Measurements from ENCODE around the gene RAPGEF1. TPM values are rescaled to one million over a fixed set of nuclear protein-coding genes. Genes with fewer than 3 reads are reported as not detected.
"Not testable (repeated sequence)": the region's sequence is repeated elsewhere in the genome, so short reads cannot be mapped to it uniquely, and the experiment has no call there.

RAPGEF1 gene
- total and polyA plus RNA-seq, 10 donors, result 16.9 to 137 (median 104) TPM

DNA sequence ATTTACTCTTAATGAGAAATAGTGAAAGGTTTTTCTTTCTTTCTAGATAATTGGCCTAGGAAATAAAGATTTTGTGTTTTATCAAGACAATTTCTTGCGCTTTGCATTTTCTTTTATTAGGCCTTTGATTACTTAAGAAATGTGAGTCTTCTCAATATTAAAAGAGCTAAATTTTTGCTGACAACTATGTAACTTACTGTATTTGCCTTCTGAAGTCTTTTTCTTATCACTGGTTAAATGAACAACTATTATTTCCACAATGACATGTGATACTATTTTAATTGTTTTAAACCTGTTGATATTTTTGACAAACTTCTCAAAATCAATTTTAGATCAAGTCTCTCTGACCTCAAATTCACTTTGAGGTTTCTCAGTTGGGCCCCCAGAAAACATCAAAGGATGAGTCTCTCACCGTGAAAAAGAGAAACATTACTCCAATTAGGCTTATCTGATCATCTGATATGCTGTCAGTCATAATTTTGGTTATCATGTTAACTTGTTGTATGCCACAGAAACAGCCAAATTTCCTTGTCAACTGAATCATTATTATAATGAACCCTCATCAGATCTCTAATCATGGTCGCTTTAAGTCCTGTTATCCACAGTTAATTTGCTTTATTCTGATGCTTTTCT lies 48.8 kb downstream of the RAPGEF1 start:
- Histone ChIP-seq H3K9me3 (no peaks in the 10 kb centered on the region), H3K4me3 (no peak overlapping the region), H3K27me3 (replicated peaks in 1 of 7) (no peaks in the 10 kb centered on the region), H3K36me3 (no peaks in the 10 kb centered on the region), H3K4me1 (peaks cover 23 to 100% (median 72%) of the 10 kb centered on the region in 6 donors), H3K27ac (peak overlapping the region in 4 of 8 donors; percentile 6 to 64 (median 46))
- TF ChIP-seq CTCF (IDR thresholded peaks at IDR 0.05 in 8 of 11, conservative IDR thresholded peaks at IDR 0.05 in 3 of 11) (no peak), POLR2AphosphoS5 (IDR thresholded peaks at IDR 0.05) (no peak), POLR2A (IDR thresholded peaks at IDR 0.05) (no peak)
- no peak for DNase-seq
- 61 to 73% (median 70%) methylated on average over 3 of the region's 3 CpGs for WGBS, 5 donors
- intact Hi-C loops (cut with DNase I; ENCODE audit: low total_unique reads), result no loop called here

- peaks cover 20 to 100% (median 71%) of the 10 kb centered on the region in 6 donors for H3K4me1 ChIP-seq
- 61 to 83% (median 80%) methylated on average over 3 of the region's 3 CpGs for whole genome bisulfite sequencing, 5 donors
- peak overlapping the region in 7 of 8 donors; percentile 5 to 64 (median 45) for H3K27ac ChIP-seq
Measured at GRCh38 chr9:131690462-131690861, 49.4 kb downstream of the RAPGEF1 start.

DNA sequence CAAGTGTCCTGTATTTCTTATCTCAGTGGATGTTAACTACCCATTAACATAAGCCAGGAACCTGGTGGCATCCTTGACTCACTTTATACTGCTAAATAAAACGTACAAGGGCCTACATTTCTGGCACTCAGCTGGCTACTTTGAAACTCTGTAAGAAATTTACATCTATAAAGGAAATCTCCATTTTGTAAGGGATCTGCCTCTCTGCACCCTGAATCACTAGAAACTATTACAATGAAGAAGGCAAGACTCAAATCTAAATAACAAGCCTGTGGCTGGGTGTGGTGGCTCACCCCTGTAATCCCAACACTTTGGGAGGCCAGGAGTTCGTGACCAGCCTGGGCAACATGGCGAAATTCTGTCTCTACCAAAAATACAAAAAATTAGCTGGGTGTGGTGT lies 51.5 kb downstream of the RAPGEF1 start:
- Histone ChIP-seq H3K27ac (no peak overlapping the region), H3K4me1 (peaks cover 15 to 97% (median 57%) of the 10 kb centered on the region in 6 donors), H3K9me3 (no peaks in the 10 kb centered on the region), H3K4me3 (no peak overlapping the region), H3K36me3 (no peaks in the 10 kb centered on the region), H3K27me3 (replicated peaks in 1 of 7) (no peaks in the 10 kb centered on the region)
- TF ChIP-seq POLR2AphosphoS5 (IDR thresholded peaks at IDR 0.05), result no peak
- TF ChIP-seq CTCF (IDR thresholded peaks at IDR 0.05 in 8 of 11, conservative IDR thresholded peaks at IDR 0.05 in 3 of 11), result no peak
- TF ChIP-seq POLR2A (IDR thresholded peaks at IDR 0.05), result no peak
- WGBS, 5 donors, result 86 to 98% (median 94%) methylated on average over 3 of the region's 3 CpGs
- intact Hi-C loops (cut with DNase I; ENCODE audit: low total_unique reads), result no loop called here
- no peak for DNase-seq

More at GRCh38 chr9:131690462-131690861, 49.4 kb downstream of the RAPGEF1 start:
- Histone ChIP-seq H3K36me3 (no peaks in the 10 kb centered on the region), H3K4me3 (no peak overlapping the region), H3K9me3 (no peaks in the 10 kb centered on the region), H3K27me3 (replicated peaks in 1 of 7) (no peaks in the 10 kb centered on the region)
- TF ChIP-seq POLR2A (IDR thresholded peaks at IDR 0.05) (no peak), CTCF (IDR thresholded peaks at IDR 0.05 in 8 of 11, conservative IDR thresholded peaks at IDR 0.05 in 3 of 11) (no peak), POLR2AphosphoS5 (IDR thresholded peaks at IDR 0.05) (no peak)
- intact Hi-C loops (cut with DNase I; ENCODE audit: low total_unique reads), result no loop called here
- no peak for DNase-seq

DNA sequence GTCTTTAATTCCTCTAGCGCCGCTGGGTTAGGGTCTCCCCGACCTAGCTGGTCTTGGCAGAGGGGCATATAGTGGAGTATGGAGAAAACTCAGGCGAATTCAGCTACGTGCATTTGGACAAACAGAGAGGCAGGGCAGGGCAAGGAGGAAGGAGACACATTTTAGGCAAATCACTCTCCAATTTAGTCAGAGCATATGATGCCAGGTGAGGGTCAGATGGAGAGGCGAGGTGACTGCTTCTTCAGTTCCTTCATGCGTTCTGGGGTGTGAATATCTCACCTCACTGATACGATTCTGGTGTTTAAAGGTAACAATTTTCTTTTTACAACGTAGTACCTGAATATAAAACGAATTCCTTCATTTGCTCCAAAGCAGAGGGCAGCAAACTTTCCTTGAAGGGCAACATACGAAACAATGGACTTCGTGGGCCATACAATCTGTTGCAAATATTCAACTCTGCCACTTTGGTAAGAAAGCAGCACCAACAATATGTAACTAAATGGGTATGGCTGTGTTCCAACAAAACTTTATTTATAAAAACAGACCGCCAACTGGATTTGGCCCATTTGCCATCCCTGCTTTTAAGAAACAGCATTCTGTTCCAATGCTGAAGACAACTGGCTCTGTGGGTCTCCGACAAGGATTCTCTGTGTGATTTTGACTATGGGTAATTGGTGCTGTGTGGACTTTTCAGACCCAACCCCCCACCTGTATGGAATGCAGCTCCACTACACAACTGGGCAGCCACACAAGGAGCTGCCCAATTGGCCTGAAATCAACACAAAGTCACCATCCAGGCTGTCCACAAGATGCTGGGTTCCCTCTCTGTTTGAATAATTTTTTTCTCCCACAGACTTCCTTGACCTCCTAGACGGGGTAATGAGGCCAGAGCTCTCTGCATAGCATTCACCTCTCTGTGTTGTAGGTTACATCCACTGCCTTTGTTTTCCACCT lies 53.8 kb downstream of the RAPGEF1 start:
- no peak for DNase-seq
- peak overlapping the region in 2 of 8 donors; percentile 35 to 56 for H3K27ac ChIP-seq
- WGBS, 5 donors, result 79 to 90% (median 86%) methylated on average over 15 of the region's 15 CpGs
- no peaks in the 10 kb centered on the region for H3K9me3 ChIP-seq
- intact Hi-C loops (cut with DNase I; ENCODE audit: low total_unique reads), result no loop called here
- H3K36me3 ChIP-seq, result no peaks in the 10 kb centered on the region
- no peak overlapping the region for H3K4me3 ChIP-seq
- H3K27me3 ChIP-seq (replicated peaks in 1 of 7), result no peaks in the 10 kb centered on the region
- no peak for TF ChIP-seq POLR2A (IDR thresholded peaks at IDR 0.05)
- TF ChIP-seq CTCF (IDR thresholded peaks at IDR 0.05 in 8 of 11, conservative IDR thresholded peaks at IDR 0.05 in 3 of 11), result no peak
- TF ChIP-seq POLR2AphosphoS5 (IDR thresholded peaks at IDR 0.05), result no peak
- H3K4me1 ChIP-seq, result peaks cover 18 to 94% (median 48%) of the 10 kb centered on the region in 6 donors

DNA sequence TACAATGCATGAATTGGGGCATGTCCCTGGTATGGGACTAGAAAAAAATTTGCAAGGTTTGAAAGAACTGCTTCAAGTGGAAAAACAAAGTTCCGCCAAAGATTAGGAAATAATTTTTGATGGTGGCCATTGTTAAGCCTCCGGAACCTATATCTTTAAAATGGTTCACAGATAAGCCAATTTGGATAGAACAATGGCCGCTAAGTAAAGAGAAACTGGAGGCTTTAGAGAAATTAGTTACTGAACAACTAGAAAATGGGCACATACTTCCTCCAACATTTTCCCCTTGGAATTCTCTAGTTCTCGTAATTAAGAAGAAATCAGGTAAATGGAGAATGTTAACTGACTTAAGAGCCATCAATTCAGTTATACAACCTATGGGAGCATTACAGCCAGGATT lies 56.8 kb downstream of the RAPGEF1 start:
- H3K9me3 ChIP-seq; H3K36me3 ChIP-seq; H3K27ac ChIP-seq; H3K27me3 ChIP-seq (replicated peaks in 1 of 7); DNase-seq; H3K4me3 ChIP-seq; intact Hi-C loops (cut with DNase I; ENCODE audit: low total_unique reads): not testable (repeated sequence)
- 94 to 99% (median 95%) methylated on average over 4 of the region's 4 CpGs for WGBS, 5 donors
- H3K4me1 ChIP-seq, result peaks cover 20 to 93% (median 53%) of the 10 kb centered on the region in 6 donors

All from spleen (tissue), 11 donors.